A549 (cell line): ENCODE results near the gene TEX12. TPM values are rescaled to one million over a fixed set of nuclear protein-coding genes. Genes with fewer than 3 reads are reported as not detected.

ENCODE experiments used
- ATAC-seq, 2 experiments: fragments of 200-7000 bp in 1 of 2; fragments of >200 bp in 1 of 2; cut with Nextera tagmentation in 1 of 2; cut with Tn5 transposase in 1 of 2; 3 replicates each; pipeline versions ENCODE4 v1.8.0 to v1.9.1; 2018 to 2020; ENCODE audit warnings: mild to moderate bottlenecking in 1 of 2, moderate library complexity in 1 of 2
- CTCF ChIA-PET: fragments of 300-600 bp; sonication (Branson Sonifier 250); formaldehyde crosslinking; extraction: SDS; loops from one replicate; lab custom pipeline; 2021; ENCODE audit warnings: antibody characterized with exemption, inconsistent platforms; lab: Yijun Ruan, JAX
- POLR2A ChIA-PET: fragments of 350-600 bp; formaldehyde crosslinking; extraction: SDS; loops from one replicate; lab custom pipeline; 2021; ENCODE audit warnings: antibody characterized with exemption, inconsistent platforms; lab: Yijun Ruan, JAX
- DNase-seq, 2 experiments: peaks; one replicate each; pipeline versions ENCODE4 v3.0.0 to v3.0.0-alpha.2; 2011 to 2016; ENCODE audit warnings: low read depth in 1 of 2, low spot score in 1 of 2
- FAIRE-seq: peaks from 2 replicates; lab custom pipeline; 2011; peaks lifted over from hg19 to GRCh38; lab: Jason Lieb, UNC
- H3K27ac ChIP-seq, 2 experiments: fragments of >200 bp; sonication (Bioruptor Twin); formaldehyde crosslinking; 3 replicates each; pipeline ENCODE4 v1.5.1; 2016 to 2017
- H3K4me1 ChIP-seq: fragments of >200 bp; sonication (Bioruptor Twin); formaldehyde crosslinking; 3 replicates; pipeline ENCODE4 v1.6.1; 2016
- H3K4me2 ChIP-seq: fragments of >200 bp; sonication (Bioruptor Twin); formaldehyde crosslinking; 3 replicates; pipeline ENCODE4 v1.6.1; 2016
- H3K4me3 ChIP-seq: fragments of >200 bp; sonication (Bioruptor Twin); formaldehyde crosslinking; 3 replicates; pipeline ENCODE4 v1.5.1; 2016
- H3K9me3 ChIP-seq: fragments of >200 bp; sonication (Bioruptor Twin); formaldehyde crosslinking; 3 replicates; pipeline ENCODE4 v1.6.1; 2016
- ATOH8 ChIP-seq: fragments of 250-450 bp; sonication (Bioruptor Pico); IDR thresholded peaks from 2 replicates; pipeline ENCODE4 v1.5.0; 2020; ENCODE audit warnings: low read depth, mild to moderate bottlenecking, moderate library complexity
- BCL3 ChIP-seq: fragments of >200 bp; sonication (Bioruptor Twin); formaldehyde crosslinking; IDR thresholded peaks from 3 replicates; pipeline ENCODE4 v1.6.1; 2016
- CBX2 ChIP-seq: fragments of 200-600 bp; sonication (generic); IDR thresholded peaks from 2 replicates; pipeline ENCODE4 v1.6.1; 2016; ENCODE audit warnings: low read depth, mild to moderate bottlenecking, borderline replicate concordance
- CHD4 ChIP-seq: fragments of 200-600 bp; sonication (generic); IDR thresholded peaks from 2 replicates; pipeline ENCODE4 v1.6.1; 2016; ENCODE audit warnings: antibody characterized with exemption, mild to moderate bottlenecking, borderline replicate concordance
- CTCF ChIP-seq: fragments of >200 bp; sonication (Bioruptor Twin); formaldehyde crosslinking; IDR thresholded peaks from 3 replicates; pipeline ENCODE4 v1.5.1; 2016
- EHMT2 ChIP-seq: fragments of 200-600 bp; sonication (generic); IDR thresholded peaks from 2 replicates; pipeline ENCODE4 v1.6.1; 2016; ENCODE audit warnings: antibody characterized with exemption, low read depth, mild to moderate bottlenecking, moderate library complexity
- EP300 ChIP-seq, 2 experiments: fragments of >200 bp; sonication (Bioruptor Twin); formaldehyde crosslinking; IDR thresholded peaks; 2 replicates in 1 of 2; 3 replicates in 1 of 2; pipeline ENCODE4 v1.6.1; 2016 to 2017
- ESRRA ChIP-seq: fragments of 150-350 bp; IDR thresholded peaks from 2 replicates; pipeline ENCODE4 v1.6.1; 2014; ENCODE audit warnings: mild to moderate bottlenecking, low read length, borderline replicate concordance
- FOSL2 ChIP-seq, 2 experiments: fragments of 450-650 bp in 1 of 2; fragments of >200 bp in 1 of 2; sonication (Bioruptor Twin) in 1 of 2; formaldehyde crosslinking; IDR thresholded peaks; 2 replicates each; pipeline versions ENCODE4 v1.5.0 to v1.6.1; 2016 to 2020; ENCODE audit warnings: mild to moderate bottlenecking in 1 of 2, moderate library complexity in 1 of 2
- HDAC2 ChIP-seq: fragments of 200-600 bp; sonication (generic); IDR thresholded peaks from 2 replicates; pipeline ENCODE4 v1.6.1; 2016
- HEYL ChIP-seq: fragments of 250-450 bp; sonication (Bioruptor Pico); IDR thresholded peaks from 2 replicates; pipeline ENCODE4 v1.8.0; 2021; ENCODE audit warnings: mild to moderate bottlenecking, moderate library complexity
- HOXB5 ChIP-seq: fragments of 250-450 bp; sonication (Bioruptor Pico); IDR thresholded peaks from 2 replicates; pipeline ENCODE4 v1.5.0; 2020; ENCODE audit warnings: mild to moderate bottlenecking, moderate library complexity
- NFE2L2 ChIP-seq: fragments of 150-350 bp; conservative IDR thresholded peaks from 2 replicates; pipeline ENCODE4 v1.6.1; 2014; ENCODE audit warnings: low read length
- POLR2A ChIP-seq: IDR thresholded peaks from 2 replicates; pipeline ENCODE4 v1.6.1; 2012; ENCODE audit warnings: mild to moderate bottlenecking, low read length
- POLR2AphosphoS2 ChIP-seq: conservative IDR thresholded peaks from 2 replicates; pipeline ENCODE4 v1.6.1; 2012; ENCODE audit warnings: low read length, improper control_type of control experiment, inconsistent platforms
- RARB ChIP-seq: fragments of 250-450 bp; sonication (Bioruptor Pico); IDR thresholded peaks from 2 replicates; pipeline ENCODE4 v1.8.0; 2021; ENCODE audit warnings: mild to moderate bottlenecking, moderate library complexity
- RCOR1 ChIP-seq: fragments of 150-350 bp; IDR thresholded peaks from 2 replicates; pipeline ENCODE4 v1.6.1; 2014; ENCODE audit warnings: antibody characterized with exemption, low read length, low read depth
- REST ChIP-seq: fragments of 200-600 bp; sonication (generic); IDR thresholded peaks from 2 replicates; pipeline ENCODE4 v1.6.1; 2016; ENCODE audit warnings: antibody characterized with exemption, mild to moderate bottlenecking, moderate library complexity
- RFX5 ChIP-seq: fragments of 450-650 bp; IDR thresholded peaks from 2 replicates; pipeline ENCODE4 v1.7.1; 2014; ENCODE audit warnings: antibody characterized with exemption, mild to moderate bottlenecking, moderate library complexity
- TP53 ChIP-seq: fragments of 250-450 bp; sonication (Bioruptor Pico); IDR thresholded peaks from 2 replicates; pipeline ENCODE4 v1.5.0; 2021; ENCODE audit warnings: mild to moderate bottlenecking, moderate library complexity
- ZFP36 ChIP-seq: fragments of 450-650 bp; IDR thresholded peaks from 2 replicates; pipeline ENCODE4 v1.6.1; 2014; ENCODE audit warnings: borderline replicate concordance; ENCODE audit not compliant: partially characterized antibody
- ZNF302 ChIP-seq: fragments of 250-450 bp; sonication (Bioruptor Pico); IDR thresholded peaks from 2 replicates; pipeline ENCODE4 v1.9.0; 2021; ENCODE audit warnings: inconsistent platforms, mild to moderate bottlenecking, moderate library complexity
- WGBS: methylation state at CpG from one replicate; pipeline ENCODE4 v1.1.6; 2017; ENCODE audit errors: missing lambda C conversion rate; 5-methylcytosine and 5-hydroxymethylcytosine counted together
- polyA plus RNA-seq, 4 experiments: library from polyadenylated mRNA; depleted of rRNA in 3 of 4; stranded (reverse); fragments of >200 nt; fragmentation: RNase III in 1 of 4; extraction: RNeasy Plus Mini Kit Qiagen cat#74134 plus additional on column Dnase treatment in 1 of 4; gene quantifications; 2 replicates in 3 of 4; 3 replicates in 1 of 4; pipeline ENCODE4 v1.2.3, GENCODE V29; 2011 to 2017

The TEX12 gene
- polyA plus RNA-seq, 2 of the 4 experiments (the other 2 are of a cell fraction): not detected

- Histone ChIP-seq H3K27ac (no peak overlapping the region), H3K9me3 (no peaks in the 10 kb centered on the region), H3K4me3 (no peak overlapping the region), H3K4me2 (no peak overlapping the region), H3K4me1 (0 out of 3 replicates have a peak, but pooled peaks cover 7% of the 10 kb centered on the region)
- POLR2A ChIA-PET: no interaction called here
- no peak for TF ChIP-seq EP300 (IDR thresholded peaks at IDR 0.05)
- no peak for TF ChIP-seq RCOR1
- TF ChIP-seq TP53 (CRISPR knock-in tag): no peak
- TF ChIP-seq RARB: no peak
- TF ChIP-seq BCL3: no peak
- TF ChIP-seq POLR2AphosphoS2: no peak
- no peak for TF ChIP-seq ZFP36
- TF ChIP-seq NFE2L2: no peak
- TF ChIP-seq EHMT2: no peak
- TF ChIP-seq HEYL (CRISPR knock-in tag): no peak
- TF ChIP-seq CTCF: no peak
- no peak for TF ChIP-seq REST
- TF ChIP-seq RFX5: no peak
- no peak for TF ChIP-seq CBX2
- TF ChIP-seq ESRRA: no peak
- no peak for TF ChIP-seq ZNF302 (CRISPR knock-in tag)
- no peak for TF ChIP-seq HDAC2
- no peak for TF ChIP-seq HOXB5 (CRISPR knock-in tag)
- no peak for DNase-seq
- WGBS: 35% methylated on average over 2 of the region's 2 CpGs
- CTCF ChIA-PET: interaction anchor here (1.4 kb wide), 1 partner anchor 9 kb away, joined by 3 read pairs; no protein-coding TSS in a partner anchor
- no peak for FAIRE-seq
- no peak for ATAC-seq
Measured at GRCh38 chr11:112211536-112211935, 44.4 kb downstream of the TEX12 start.

- Histone ChIP-seq H3K9me3 (no peaks in the 10 kb centered on the region), H3K4me3 (no peak overlapping the region), H3K4me1 (0 out of 3 replicates have a peak, but pooled peaks cover 7% of the 10 kb centered on the region), H3K27ac (no peak overlapping the region), H3K4me2 (no peak overlapping the region)
- FAIRE-seq: no peak
- 38% methylated on average over 3 of the region's 3 CpGs for WGBS
- no peak for DNase-seq
- ATAC-seq: no peak
- POLR2A ChIA-PET: no interaction called here
- CTCF ChIA-PET: interaction anchor here (1.4 kb wide), 1 partner anchor 8 kb away, joined by 3 read pairs; no protein-coding TSS in a partner anchor
- TF ChIP-seq POLR2A: no peak
- no peak for TF ChIP-seq FOSL2 (IDR thresholded peaks at IDR 0.05)
- TF ChIP-seq FOSL2 (CRISPR knock-in tag; IDR thresholded peaks at IDR 0.05): no peak
- no peak for TF ChIP-seq CHD4
- no peak for TF ChIP-seq ATOH8 (CRISPR knock-in tag)
- TF ChIP-seq RFX5: no peak
Measured at GRCh38 chr11:112212290-112212689, 45.1 kb downstream of the TEX12 start.
